Right renal pelvis (tissue), 4 donors: ENCODE data around the gene TOP2A. TPM values are rescaled to one million over a fixed set of nuclear protein-coding genes. Genes with fewer than 3 reads are reported as not detected.
"Not testable (repeated sequence)": the region's sequence is repeated elsewhere in the genome, so short reads cannot be mapped to it uniquely, and the experiment has no call there.

Experiments
- DNase-seq, 4 donors: peaks; one replicate each; pipeline ENCODE4 v3.0.0-alpha.2; 2013; ENCODE audit warnings: low read depth in 4 of 4, low spot score in 3 of 4, missing footprints in 1 of 4
- polyA plus RNA-seq, 4 donors: library from polyadenylated mRNA; unstranded; fragments of 120-200 nt; gene quantifications; one replicate each; pipeline ENCODE4 v1.2.1, GENCODE V29; 2013; ENCODE audit not compliant: insufficient read length in 4 of 4

The TOP2A gene
- polyA plus RNA-seq, 4 donors = 164 to 196 (median 176) TPM

GRCh38 chr17:40433551-40434415 is 16.1 kb upstream of the TOP2A start:
- no peak for DNase-seq

GRCh38 chr17:40432864-40433528 is 15.3 kb upstream of the TOP2A start:
- DNase-seq = no peak

GRCh38 chr17:40431231-40431602 is 13.5 kb upstream of the TOP2A start:
- DNase-seq = no peak

- no peak for DNase-seq
Observed at GRCh38 chr17:40430272-40431230, 12.9 kb upstream of the TOP2A start.

- no peak for DNase-seq
Observed at GRCh38 chr17:40427002-40427491, 9.4 kb upstream of the TOP2A start.

- DNase-seq = no peak
Observed at GRCh38 chr17:40425741-40426140, 8.0 kb upstream of the TOP2A start.

GRCh38 chr17:40422990-40423633 is 5.4 kb upstream of the TOP2A start:
- no peak for DNase-seq

GRCh38 chr17:40419559-40420331 is 2.0 kb upstream of the TOP2A start:
- no peak for DNase-seq

- DNase-seq = no peak
Observed at GRCh38 chr17:40418428-40418706, 671 bp upstream of the TOP2A start.

- DNase-seq = no peak
Observed at GRCh38 chr17:40417258-40417608, 463 bp downstream of the TOP2A start.

GRCh38 chr17:40416671-40417070 is 1.0 kb downstream of the TOP2A start:
- DNase-seq = no peak

GRCh38 chr17:40415390-40415789 is 2.3 kb downstream of the TOP2A start:
- peak in 1 of 4 donors; percentile 22 for DNase-seq

GRCh38 chr17:40414312-40414711 is 3.4 kb downstream of the TOP2A start:
- not testable (repeated sequence) for DNase-seq

GRCh38 chr17:40412880-40413279 is 4.8 kb downstream of the TOP2A start:
- no peak for DNase-seq

- DNase-seq = no peak
Observed at GRCh38 chr17:40411821-40412220, 5.9 kb downstream of the TOP2A start.

GRCh38 chr17:40410082-40410481 is 7.6 kb downstream of the TOP2A start:
- no peak for DNase-seq

- DNase-seq = not testable (repeated sequence)
Observed at GRCh38 chr17:40409540-40409939, 8.2 kb downstream of the TOP2A start.

GRCh38 chr17:40407460-40407859 is 10.2 kb downstream of the TOP2A start:
- DNase-seq = no peak

- no peak for DNase-seq
Observed at GRCh38 chr17:40404003-40404402, 13.7 kb downstream of the TOP2A start.

GRCh38 chr17:40402668-40403067 is 15.0 kb downstream of the TOP2A start:
- DNase-seq = no peak
